OCI-LY1 (cell line): ENCODE data around the gene MACROD2.

Experiments
- CTCF ChIP-seq: fragments of 200-600 bp; sonication (generic), shearing (Covaris generic); IDR thresholded peaks from 2 replicates; pipeline ENCODE4 v1.5.1; 2017; ENCODE audit warnings: mild to moderate bottlenecking, antibody characterized with exemption, low read length, moderate library complexity, mixed read lengths
- EZH2 ChIP-seq: fragments of 200-600 bp; sonication (generic), shearing (Covaris generic); IDR thresholded peaks from 2 replicates; pipeline ENCODE4 v1.8.0; 2017; ENCODE audit warnings: borderline replicate concordance, mixed run types, mild to moderate bottlenecking, antibody characterized with exemption, low read length, moderate library complexity, mixed read lengths

GRCh38 chr20:14445902-14446301, 450.6 kb downstream of the MACROD2 start:
- no peak for TF ChIP-seq CTCF
- TF ChIP-seq EZH2: no peak
